ENCODE results near the gene SLC50A1. TPM values are rescaled to one million over a fixed set of nuclear protein-coding genes. Genes with fewer than 3 reads are reported as not detected.

SLC50A1 gene
- polyA plus RNA-seq, 2 of the 4 experiments (the other 2 are of a cell fraction) = 28.2 to 39.4 TPM

DNA sequence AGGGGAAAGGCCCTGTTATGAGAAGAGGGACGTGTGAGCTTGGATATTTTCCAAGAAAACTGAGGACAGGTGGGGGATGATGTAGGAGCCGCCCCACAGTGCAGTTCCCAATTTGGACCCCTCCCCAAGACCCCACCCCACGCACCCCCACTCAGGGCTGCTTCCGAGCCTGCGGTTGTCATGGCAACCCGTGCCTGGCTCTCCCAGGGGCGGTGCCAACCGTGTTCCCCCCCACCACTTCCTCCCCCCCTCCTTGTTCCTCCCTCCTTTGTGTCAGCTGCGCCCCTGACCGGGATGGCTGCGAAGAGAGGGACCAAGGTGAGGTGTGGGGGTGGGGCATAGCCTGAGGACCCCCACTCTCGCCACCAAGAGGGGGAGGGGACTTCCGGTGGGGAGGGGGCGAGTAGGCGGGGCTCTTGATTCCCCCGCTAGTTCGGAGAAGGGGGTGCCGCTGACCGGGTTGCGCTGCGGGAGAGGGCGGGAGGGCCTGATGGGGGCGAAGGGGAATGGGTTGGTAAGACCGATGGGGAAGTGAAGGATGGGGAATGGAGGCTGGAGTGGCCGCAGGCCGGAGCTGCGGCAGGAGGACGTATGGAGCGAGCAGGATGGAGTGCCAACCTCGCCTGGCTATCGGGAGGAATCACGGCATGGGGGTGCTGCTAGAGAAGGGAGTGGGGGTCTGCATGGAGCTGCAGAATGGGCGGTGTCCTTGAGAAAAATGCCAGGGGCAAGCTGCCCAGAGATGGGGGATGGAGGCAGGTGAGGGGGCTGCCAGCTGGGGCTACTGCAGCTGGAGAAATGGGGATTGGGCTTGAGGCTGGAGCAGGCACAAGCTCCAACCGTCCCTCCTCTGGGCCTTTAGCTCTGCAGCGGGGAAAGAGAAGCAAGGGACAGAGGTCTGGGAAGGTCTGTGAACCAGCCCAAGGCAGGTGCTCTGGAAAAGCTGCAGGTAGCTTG, 39.0 kb downstream of the SLC50A1 start:
- DNase-seq (ENCODE audit: low read depth in 1 of 2, low spot score in 1 of 2) (no peak), ATAC-seq (no peak), FAIRE-seq (no peak)
- CTCF ChIA-PET = interaction anchor here (0.6 to 15.2 kb wide), 27 partner anchors 8 to 888 kb away, joined by 3 to 384 read pairs (median 5); partner anchors contain the start of gene SLC50A1
- Histone ChIP-seq H3K27ac (peak overlapping the region; percentile 93 to 99), H3K4me2 (peak overlapping the region; percentile 90), H3K9me3 (no peaks in the 10 kb centered on the region), H3K4me3 (peak overlapping the region; percentile 80), H3K4me1 (peaks cover 21% of the 10 kb centered on the region)
- POLR2A ChIA-PET = interaction anchor here (0.7 to 4.4 kb wide), 2 partner anchors 19 to 54 kb away, joined by 3 to 54 read pairs; no protein-coding TSS in a partner anchor
- TF ChIP-seq POLR2A (IDR thresholded peaks at IDR 0.05; ENCODE audit: low read length) = no peak
- no peak for TF ChIP-seq TFCP2L1 (CRISPR knock-in tag; IDR thresholded peaks at IDR 0.05)
- no peak for TF ChIP-seq FOXS1 (CRISPR knock-in tag; IDR thresholded peaks at IDR 0.05)
- TF ChIP-seq SREBF2 (IDR thresholded peaks at IDR 0.05) = no peak
- no peak for TF ChIP-seq HMGXB4 (CRISPR knock-in tag; IDR thresholded peaks at IDR 0.05; ENCODE audit: borderline replicate concordance)
- TF ChIP-seq HDAC2 (IDR thresholded peaks at IDR 0.05) = no peak
- WGBS (ENCODE audit: missing lambda C conversion rate) = 69% methylated on average over 16 of the region's 35 CpGs

GRCh38 chr1:155175281-155175926, 39.8 kb downstream of the SLC50A1 start:
- no peak for FAIRE-seq

More at GRCh38 chr1:155175281-155175926, 39.8 kb downstream of the SLC50A1 start:
- Histone ChIP-seq H3K4me3 (no peak overlapping the region), H3K4me2 (no peak overlapping the region; the same call in 2 of the 3 replicates), H3K27ac (peak overlapping the region in 1 of 2 experiments; percentile 10; a peak in 1 of 6 replicates), H3K4me1 (peaks cover 21% of the 10 kb centered on the region), H3K9me3 (no peaks in the 10 kb centered on the region)
- WGBS (ENCODE audit: missing lambda C conversion rate) = 85% methylated on average over 11 of the region's 12 CpGs
- DNase-seq (ENCODE audit: low read depth in 1 of 2, low spot score in 1 of 2) (no peak), ATAC-seq (no peak)
- ChIA-PET POLR2A (interaction anchor here (0.7 to 4.4 kb wide), 2 partner anchors 19 to 53 kb away, joined by 3 to 54 read pairs; no protein-coding TSS in a partner anchor), CTCF (interaction anchor here (0.6 to 15.2 kb wide), 33 partner anchors 9 to 887 kb away, joined by 3 to 384 read pairs (median 4); partner anchors contain the start of gene SLC50A1)
- no peak for TF ChIP-seq PBX3 (IDR thresholded peaks at IDR 0.05)
- TF ChIP-seq HOXB5 (CRISPR knock-in tag; IDR thresholded peaks at IDR 0.05) = no peak
- TF ChIP-seq HDAC2 (IDR thresholded peaks at IDR 0.05) = no peak
- no peak for TF ChIP-seq NFE2L2 (conservative IDR thresholded peaks at IDR 0.05; ENCODE audit: low read length)
- no peak for TF ChIP-seq HEYL (CRISPR knock-in tag; IDR thresholded peaks at IDR 0.05)
- no peak for TF ChIP-seq FOXS1 (CRISPR knock-in tag; IDR thresholded peaks at IDR 0.05)
- no peak for TF ChIP-seq ESRRA (IDR thresholded peaks at IDR 0.05; ENCODE audit: borderline replicate concordance, low read length)
- TF ChIP-seq HOXB13 (CRISPR knock-in tag; IDR thresholded peaks at IDR 0.05; ENCODE audit: low read depth) = no peak
- TF ChIP-seq FOSL2 (IDR thresholded peaks at IDR 0.05) = no peak
- no peak for TF ChIP-seq FOSL2 (CRISPR knock-in tag; IDR thresholded peaks at IDR 0.05)
- no peak for TF ChIP-seq ZNF302 (CRISPR knock-in tag; IDR thresholded peaks at IDR 0.05)
- no peak for TF ChIP-seq CEBPB (IDR thresholded peaks at IDR 0.05)
- TF ChIP-seq SMC3 (IDR thresholded peaks at IDR 0.05) = no peak
- no peak for TF ChIP-seq ATOH8 (CRISPR knock-in tag; IDR thresholded peaks at IDR 0.05; ENCODE audit: low read depth)
- no peak for TF ChIP-seq CTCF (IDR thresholded peaks at IDR 0.05)

All from A549 (cell line).